AG10803 (cell line): ENCODE data around the gene TMPRSS2.

Experiments
- DNase-seq: peaks from one replicate; pipeline ENCODE4 v3.0.0; 2010; ENCODE audit warnings: low read depth
- H3K4me3 ChIP-seq: 2 replicates; pipeline ENCODE4 v1.5.1; 2011; ENCODE audit warnings: mild to moderate bottlenecking, low read length, control low read depth
- CTCF ChIP-seq: conservative IDR thresholded peaks from 2 replicates; pipeline ENCODE4 v1.5.1; 2011; ENCODE audit warnings: mild to moderate bottlenecking, low read length, control low read depth, inconsistent platforms

Gene TMPRSS2

DNA sequence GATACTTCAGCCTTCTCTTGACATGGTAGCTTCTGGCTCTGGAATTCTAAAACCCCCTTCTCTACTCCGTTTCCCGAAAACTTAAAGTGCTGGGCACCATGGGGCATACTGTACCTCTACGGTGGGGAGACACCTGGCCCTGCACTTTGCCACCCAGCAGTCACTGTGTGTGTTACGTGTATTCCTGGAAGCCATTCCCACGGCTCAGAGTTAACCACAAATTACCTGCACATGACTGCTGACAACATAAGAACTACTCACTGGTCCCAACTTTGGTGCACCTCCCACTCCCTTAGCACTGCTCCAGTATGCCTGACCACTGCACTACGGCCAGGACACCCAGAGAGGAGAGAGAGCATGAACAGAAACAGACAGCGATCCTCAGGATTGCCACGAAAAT, 29.4 kb upstream of the TMPRSS2 start:
- no peak for TF ChIP-seq CTCF
- H3K4me3 ChIP-seq: no peak overlapping the region
- DNase-seq: no peak

- TF ChIP-seq CTCF: no peak
- no peak overlapping the region for H3K4me3 ChIP-seq
- no peak for DNase-seq
These were observed 28.8 kb upstream of the TMPRSS2 start for GRCh38 chr21:41536827-41537103.

GRCh38 chr21:41536076-41536826, 28.3 kb upstream of the TMPRSS2 start:
- no peak for DNase-seq
- H3K4me3 ChIP-seq: no peak overlapping the region
- no peak for TF ChIP-seq CTCF

GRCh38 chr21:41530366-41530765, 22.4 kb upstream of the TMPRSS2 start:
- DNase-seq: no peak
- no peak overlapping the region for H3K4me3 ChIP-seq
- TF ChIP-seq CTCF: no peak

- DNase-seq: no peak
- TF ChIP-seq CTCF: no peak
- no peak overlapping the region for H3K4me3 ChIP-seq
These were observed 21.8 kb upstream of the TMPRSS2 start for GRCh38 chr21:41529769-41530168.

GRCh38 chr21:41526478-41527087, 18.6 kb upstream of the TMPRSS2 start:
- no peak for TF ChIP-seq CTCF
- no peak for DNase-seq
- H3K4me3 ChIP-seq: no peak overlapping the region

- H3K4me3 ChIP-seq: no peak overlapping the region
- no peak for DNase-seq
- TF ChIP-seq CTCF: no peak
These were observed 15.2 kb upstream of the TMPRSS2 start for GRCh38 chr21:41523175-41523574.
